Stimulated activated CD8-positive, alpha-beta memory T cell treated with anti-CD3 and anti-CD28 coated beads, Interleukin-12 subunit alpha, Interleukin-12 subunit beta, amount 100 ng/mL, for 24 hours (primary cell): Measurements from ENCODE around the gene SURF6.
"Not testable (repeated sequence)": the region's sequence is repeated elsewhere in the genome, so short reads cannot be mapped to it uniquely, and the experiment has no call there.

Source experiments
- DNase-seq: peaks from one replicate; pipeline ENCODE4 v3.0.0-alpha.2; 2020; ENCODE audit errors: extremely low read depth

SURF6 gene

DNA sequence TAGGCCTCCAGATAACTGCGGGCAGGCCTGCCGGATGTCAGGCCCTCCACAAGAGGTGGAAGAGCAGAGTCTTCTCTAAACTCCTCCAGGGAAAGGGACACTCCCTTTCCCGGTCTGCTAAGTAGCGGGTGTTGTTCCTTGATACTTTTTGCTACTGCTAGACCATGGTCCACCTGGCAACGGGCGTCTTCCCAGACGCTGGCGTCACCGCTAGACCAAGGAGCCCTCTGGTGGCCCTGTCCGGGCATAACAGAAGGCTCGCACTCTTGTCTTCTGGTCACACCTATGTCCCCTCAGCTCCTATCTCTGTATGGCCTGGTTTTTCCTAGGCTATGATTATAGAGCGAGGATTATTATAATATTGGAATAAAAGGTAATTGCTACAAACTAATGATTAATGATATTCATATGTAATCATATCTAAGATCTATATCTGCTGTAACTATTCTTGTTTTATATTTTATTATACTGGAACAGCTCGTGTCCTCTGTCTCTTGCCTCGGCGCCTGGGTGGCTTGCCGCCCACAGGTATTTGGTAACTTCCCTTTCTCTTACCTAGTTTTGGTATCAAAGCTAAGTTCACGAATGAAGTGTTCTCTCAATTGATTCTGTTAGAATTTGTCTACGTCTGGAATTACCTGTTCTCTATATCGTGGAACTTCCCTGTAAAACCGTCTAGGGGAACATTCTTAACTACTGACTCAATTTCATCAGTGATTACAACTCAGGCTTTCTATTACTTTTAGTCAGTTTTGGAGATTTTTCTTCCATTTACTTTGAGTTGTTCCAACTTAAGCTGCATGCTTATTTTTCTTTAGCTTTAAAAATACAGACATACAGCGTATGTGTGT, 6.5 kb downstream of the SURF6 start:
- DNase-seq: not testable (repeated sequence)

DNA sequence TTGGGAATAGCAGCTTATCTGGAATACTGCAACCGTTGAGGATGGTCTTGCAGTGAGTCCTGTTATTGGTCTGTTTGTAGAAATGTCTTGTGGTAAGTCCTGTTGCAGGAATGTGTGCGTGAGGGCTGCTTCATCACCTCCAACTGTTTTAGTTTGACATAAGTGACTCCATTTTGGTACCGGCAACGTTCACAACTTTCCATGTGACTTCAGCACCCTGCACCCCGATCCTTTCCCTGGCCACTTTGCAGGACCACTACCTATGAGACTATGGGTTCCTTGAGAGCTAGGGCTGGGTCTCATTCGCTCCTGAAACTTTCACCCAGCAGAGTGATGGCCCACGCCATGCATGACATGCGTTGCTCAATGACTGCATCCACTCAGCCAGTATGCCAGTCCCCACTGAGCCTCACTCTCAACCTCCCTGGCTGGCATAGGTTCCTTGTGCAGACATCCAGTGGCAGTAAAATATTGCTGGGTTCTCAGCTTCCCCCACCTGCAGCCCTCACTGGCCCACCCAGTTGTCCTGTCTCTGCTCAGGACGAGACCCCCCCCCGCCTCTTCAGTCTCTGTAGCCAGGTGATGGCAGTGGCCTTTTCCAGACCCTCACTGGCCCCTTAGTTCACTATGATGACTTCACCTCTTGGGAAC, 8.0 kb downstream of the SURF6 start:
- no peak for DNase-seq

DNA sequence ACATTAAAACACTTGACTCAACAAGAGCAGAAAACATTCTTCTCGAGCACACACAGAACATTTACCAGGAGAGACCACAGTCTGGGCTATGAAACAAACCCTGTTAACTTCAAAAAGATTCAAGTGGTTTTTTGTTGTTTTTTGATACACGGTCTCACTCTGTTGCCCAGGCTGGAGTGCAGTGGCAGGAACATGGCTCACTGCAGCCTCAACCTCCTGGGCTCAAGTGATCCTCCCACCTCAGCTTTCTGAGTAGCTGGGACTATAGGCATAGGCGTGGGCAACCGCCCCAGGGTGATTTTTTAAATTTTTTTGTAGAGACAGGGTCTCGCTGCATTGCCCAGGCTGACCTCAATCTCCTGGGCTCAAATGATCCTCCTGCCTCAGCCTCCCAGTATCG, 9.0 kb downstream of the SURF6 start:
- DNase-seq: not testable (repeated sequence)

DNA sequence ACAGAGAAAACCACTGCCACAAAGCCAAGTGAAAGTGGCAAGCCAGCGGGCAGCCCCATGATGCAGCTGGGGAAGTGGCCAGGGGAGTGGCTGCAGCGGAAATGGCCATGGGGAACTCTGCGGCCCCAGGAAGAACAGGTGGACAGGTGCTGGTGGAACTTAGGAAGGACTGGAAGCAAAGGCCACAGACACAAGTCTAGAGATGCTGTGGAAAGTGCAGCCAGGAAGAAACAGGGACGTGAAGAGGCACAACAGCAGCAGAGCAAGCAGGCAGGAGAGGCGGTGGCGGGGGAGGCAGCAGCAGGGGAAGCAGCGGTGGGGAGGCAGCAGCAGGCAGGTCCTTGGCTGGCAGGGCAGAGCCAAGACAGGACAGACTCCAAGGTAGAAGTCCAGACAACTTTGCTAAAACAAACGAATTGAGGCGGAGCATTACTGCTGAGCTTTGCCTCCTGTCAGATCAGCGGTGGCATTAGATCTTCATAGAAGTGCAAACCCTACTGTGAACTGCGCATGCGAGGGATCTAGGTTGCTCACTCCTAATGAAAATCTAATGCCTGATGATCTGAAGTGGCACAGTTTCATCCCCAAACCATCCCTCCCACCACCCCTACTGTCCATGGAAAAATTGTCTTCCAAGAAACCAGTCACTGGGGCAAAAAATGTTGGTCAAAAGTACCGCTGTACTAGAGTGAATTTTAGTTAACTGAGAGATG, 11.8 kb downstream of the SURF6 start:
- no peak for DNase-seq

DNA sequence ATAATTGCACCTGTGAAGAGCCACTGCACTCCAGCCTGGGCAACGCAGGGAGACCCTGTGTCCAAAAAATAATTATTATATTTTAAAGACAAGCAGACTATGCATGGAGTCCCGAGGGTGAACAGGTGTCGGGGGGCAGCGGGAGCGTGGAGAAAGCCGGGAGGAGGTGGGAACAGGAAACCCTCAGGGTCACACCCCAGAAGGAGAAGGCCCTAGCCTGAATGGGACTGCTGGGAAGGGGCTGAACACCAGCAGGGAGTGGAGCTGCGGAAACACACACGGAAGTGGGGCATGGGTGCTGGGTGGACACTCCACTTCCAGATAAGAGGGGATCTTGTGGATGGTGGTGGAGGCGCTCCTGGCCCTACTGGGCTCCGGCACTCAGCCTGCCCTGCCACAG, 12.8 kb downstream of the SURF6 start:
- no peak for DNase-seq

DNA sequence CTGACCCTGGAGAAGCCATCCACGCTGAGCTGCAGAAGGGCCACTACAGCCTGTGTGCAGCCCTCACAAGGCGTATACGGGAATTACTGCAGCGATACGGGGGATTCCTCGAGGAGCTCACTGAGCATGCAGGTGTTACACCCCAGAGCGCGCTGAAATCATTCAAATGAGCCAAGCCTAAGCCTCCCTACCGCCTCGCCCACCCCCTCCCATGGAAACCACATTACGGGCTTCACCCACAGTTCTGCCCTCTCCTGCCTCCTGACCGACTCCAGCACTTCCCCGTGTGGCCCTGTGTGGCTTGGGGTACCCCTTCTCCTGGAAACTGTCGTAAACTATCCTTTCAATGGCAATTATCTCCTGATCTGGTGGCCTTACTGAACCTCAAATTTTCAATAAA, 13.3 kb downstream of the SURF6 start:
- DNase-seq: no peak

DNA sequence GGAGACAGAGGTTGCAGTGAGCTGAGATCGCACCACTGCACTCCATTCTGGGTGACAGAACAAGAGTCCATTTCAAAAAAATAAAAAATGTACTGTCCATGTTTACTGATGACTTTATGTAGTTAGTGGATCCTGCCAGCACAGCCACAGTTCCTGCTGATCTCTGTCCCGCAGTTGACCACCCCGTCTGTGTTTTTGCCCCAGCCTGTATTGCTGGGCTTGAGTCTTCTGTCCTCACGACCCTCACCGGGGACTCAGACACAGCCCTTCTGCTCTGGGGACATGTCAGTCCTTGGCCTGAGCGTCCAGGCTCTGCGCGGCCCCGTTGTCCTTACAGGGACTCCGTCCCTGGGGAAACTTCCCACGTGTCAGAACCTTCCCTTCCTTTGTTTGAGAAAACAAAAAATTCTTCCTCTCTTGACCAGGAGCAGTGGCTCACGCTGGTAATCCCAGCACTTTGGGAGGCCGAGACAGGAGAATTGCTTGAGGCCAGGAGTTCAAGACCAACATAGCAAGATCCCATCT, 14.5 kb downstream of the SURF6 start:
- DNase-seq: no peak

DNA sequence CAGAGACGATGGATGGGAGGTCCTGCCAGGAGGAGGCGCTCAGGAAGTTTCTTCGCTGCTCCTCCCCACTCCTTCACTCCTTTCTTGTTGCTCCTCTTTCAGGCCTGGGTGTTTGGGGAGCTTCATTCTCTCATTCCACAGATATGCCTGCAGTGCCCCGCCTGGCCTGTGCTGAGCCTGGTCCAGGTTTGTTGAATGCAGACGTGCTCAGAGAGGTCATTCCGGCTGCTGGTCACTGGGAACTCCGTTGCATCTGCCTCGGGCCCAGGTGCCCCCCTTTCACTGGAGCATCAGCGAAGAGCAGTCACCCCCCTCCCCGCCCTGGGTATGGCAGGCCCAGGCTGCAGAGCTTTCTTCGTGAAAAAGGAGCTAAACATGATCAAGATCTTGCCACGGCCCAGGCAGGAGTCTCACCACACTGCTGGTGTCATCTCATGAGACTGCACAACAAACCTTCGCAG, 15.5 kb downstream of the SURF6 start:
- DNase-seq: no peak

DNA sequence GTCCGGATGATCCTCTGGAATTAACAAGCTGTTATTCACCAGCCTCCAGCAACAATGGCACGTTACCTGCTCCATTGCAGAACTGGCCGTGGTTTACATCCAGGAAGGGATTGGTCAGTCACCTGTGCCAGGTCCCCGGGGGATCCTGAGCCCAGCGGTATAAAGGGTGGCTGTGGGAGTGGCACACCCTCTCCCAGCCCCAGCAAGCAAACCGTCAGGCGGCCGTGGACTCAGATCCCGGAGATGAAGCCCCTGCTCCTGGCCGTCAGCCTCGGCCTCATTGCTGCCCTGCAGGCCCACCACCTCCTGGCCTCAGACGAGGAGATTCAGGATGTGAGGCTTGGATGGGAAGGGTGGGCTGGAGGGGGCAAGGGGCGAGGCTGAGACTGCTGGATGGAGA, 18.4 kb downstream of the SURF6 start:
- DNase-seq: not testable (repeated sequence)

DNA sequence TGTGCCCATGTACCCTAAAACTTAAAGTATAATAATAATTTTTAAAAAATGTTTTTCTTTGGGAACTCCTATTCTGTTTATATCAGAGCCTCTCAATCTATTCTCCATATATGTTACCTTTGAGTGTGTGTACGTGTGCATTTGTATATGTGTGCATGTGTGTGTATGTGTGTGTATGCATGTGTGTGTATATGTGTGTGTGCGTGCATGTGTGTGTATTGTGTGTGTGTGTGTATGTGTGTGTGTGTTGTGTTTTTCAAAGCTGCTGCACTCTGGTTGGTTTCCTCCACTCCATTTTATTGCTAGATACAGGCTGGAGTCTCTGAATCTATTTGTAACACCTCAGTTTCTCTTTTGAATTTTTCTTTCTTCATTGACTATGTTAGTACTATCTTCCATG, 20.0 kb downstream of the SURF6 start:
- no peak for DNase-seq

DNA sequence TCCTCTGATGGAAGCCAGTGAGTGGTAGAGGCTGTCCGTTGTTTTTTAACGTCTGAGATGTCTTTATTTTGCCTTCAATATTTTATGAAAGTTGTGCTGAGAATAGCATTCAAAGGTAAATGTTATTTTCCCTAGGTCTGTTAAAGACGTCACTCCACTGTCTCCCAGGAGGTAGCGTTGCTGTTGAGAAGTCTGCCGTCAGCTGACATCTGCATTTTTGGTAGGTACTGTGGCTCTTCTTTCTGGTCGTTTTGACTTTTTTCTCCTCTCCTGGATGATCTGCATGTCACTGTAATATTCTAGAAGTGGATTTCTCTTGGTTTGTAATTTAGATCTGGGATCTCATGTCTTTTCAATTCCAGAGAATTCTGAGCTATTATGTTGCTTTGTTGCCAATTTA, 26.4 kb downstream of the SURF6 start:
- no peak for DNase-seq

DNA sequence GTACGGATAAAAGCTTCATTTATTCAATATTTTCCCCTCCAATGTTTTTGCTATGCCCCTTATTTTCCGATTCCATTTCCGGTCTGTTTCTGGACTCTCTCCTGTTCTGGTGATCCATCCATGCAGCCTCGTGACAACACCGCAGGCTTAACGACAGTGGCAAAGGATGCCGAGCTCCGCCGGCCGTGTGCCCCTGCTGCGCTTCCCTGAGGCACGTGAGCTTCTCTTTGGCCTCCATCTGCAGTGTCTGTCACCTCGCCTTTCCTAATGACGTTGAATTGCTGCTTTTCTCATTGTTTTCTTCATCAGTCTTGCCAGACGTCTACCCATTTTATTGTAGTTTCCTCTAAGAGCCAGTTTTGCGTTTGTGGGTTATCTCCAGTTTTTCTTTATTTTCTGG, 28.7 kb downstream of the SURF6 start:
- DNase-seq: no peak

DNA sequence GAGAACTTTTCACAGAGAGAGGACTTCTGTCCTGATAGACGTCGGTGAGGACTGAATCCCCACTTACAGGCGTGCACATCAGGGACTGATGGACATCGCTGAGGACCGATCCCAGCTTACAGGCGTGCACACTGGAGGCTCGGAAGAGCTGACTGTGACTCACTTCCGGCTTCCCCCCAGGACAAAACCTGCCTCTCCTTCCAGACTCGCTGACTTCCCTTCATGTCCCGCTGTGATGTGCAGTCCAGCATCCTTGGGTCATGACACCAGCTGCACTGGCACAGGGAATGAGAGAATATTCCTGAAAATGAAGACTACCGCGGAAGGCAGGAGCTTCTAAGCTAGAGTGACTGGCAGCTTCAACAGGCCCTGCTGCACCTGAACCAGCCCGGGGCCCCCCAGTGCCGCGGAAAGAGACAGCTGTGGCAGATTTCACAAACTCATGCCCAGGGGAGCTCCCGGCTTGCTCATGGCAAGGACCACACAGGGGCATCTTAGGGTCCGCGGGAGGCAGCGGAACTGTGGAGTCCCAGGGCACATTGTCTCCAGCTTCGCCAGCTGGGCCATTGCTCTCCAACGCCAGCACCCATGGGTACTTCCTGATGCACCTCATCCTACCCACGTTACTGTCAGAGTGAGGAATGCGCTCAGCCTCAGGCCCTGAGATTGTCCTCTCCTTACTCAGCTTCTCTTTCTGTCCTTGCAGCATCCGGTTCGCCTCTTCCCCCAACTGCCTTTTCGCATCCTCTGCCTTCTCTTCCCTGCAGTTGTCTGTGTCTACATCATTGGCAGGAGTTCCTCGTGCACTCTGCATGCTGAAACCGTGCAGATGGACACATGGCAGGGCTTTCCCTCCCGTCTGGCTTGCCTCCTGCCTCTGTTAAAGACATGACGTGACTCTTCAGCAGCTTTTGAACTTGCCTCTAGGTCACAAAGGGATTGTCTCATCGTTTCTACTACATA, 29.5 kb downstream of the SURF6 start:
- no peak for DNase-seq

DNA sequence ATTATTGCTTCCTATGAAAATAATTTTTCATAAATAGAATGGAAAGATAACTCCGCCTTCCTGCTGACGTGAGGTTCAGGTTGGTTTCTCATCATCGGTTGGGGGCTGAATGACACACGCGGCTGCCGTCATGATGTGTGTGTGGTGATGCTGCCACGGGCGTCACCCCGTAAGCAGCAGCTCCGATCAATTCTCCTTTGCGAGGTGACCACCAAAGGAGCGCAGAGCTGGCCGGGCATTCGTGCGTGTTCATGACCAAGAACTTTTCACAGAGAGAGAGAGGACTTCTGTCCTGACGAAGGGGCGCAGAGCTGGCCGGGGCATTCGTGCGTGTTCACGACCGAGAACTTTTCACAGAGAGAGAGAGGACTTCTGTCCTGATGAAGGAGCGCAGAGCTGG, 30.3 kb downstream of the SURF6 start:
- DNase-seq: no peak

DNA sequence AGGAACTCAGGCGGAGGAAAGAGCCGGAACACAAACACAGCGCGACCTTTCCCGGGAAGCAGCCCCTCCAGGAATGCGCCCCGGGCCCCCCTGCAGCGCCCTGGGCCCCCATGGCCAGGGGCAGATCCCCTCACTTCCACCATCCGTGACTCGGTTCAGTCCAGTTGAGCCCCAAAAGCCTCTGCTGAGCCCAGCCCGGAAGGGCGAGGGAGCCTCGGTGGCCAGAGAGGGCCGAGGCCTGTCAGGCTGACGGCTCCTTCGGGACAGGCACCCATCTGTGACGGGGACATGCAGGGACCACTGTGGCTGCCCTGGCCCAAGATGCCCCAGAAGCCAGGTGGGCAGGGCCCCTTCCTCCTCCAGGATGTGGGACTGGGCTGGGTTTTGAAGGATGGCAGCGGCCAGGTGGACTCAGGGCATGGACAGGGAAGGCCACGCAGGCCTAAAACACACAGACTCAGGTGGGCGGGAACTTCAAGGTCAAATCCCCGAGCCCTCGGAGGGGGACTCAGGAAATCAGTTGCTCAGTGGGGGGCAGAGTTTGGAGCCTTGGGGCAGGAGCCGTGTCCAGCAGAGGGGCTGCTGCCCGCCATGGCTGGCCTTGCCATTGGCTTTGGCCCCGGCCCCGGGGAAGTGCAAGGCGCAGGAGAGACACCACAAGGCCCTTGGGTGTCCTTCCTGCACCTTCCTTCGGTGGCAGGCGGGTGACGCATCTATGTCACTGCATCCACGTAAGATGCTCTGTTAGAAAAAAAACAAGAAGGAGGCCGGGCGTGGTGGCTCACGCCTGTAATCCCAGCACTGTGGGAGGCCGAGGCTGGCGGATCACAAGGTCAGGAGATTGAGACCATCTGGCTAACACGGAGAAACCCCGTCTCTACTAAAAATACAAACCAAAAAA, 31.3 kb downstream of the SURF6 start:
- DNase-seq: no peak

DNA sequence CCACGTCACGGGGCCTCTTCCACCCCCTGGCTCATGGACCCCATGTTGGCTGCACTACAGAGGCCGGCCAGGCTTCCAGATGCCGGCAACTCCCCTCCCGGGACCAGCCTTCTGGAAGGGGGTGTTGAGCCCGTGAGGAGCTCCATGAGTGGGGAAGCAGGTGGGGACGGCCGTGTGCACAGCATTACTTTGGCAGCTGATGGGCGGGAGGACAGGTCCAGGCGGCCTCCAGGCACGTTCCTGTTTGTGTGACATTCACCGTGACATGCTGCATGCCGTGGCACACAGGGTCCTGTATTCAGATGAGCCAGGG, 31.9 kb downstream of the SURF6 start:
- no peak for DNase-seq

DNA sequence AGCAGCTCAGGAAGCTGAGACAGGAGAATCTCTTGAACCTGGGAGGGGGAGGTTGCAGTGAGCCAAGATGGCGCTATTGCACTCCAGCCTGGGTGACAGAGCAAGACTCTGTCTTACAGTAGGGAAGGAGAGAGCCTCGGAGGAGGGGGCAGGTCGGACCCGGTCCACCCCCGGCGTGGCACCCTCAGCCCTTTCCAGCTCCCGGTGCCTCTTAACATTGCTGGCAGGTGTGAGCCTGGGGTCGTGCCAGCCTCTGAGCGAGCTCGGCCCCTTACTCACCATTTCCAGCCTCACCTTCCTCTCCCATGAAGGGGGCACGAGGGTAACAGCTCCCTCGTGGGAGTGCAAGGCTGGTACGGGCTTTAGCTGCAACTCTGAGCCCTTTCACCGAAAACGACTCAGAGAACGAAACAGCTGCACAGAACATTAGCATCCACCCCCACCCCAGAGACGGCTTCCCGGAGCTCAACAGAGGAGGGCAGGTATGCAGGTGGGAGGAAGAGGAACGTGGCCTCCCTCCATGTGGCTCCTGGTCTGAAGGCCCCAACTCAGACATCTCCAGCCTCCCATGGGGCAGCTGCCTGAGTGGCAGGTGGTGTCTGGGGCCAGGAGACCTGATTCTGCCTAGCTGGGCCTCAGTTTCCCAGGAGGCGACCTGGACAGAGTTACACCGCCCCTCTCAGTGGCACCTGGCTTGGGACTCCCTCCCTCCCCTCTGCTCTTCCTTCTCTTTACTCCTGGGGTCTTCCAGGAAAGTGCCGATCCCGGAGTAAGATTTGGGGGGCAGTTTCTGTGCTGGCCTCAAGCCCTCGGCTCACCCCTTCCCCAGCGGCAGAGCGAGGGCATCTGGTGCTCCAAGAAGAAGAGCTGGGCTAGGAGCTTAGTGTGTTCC, 32.5 kb downstream of the SURF6 start:
- no peak for DNase-seq

DNA sequence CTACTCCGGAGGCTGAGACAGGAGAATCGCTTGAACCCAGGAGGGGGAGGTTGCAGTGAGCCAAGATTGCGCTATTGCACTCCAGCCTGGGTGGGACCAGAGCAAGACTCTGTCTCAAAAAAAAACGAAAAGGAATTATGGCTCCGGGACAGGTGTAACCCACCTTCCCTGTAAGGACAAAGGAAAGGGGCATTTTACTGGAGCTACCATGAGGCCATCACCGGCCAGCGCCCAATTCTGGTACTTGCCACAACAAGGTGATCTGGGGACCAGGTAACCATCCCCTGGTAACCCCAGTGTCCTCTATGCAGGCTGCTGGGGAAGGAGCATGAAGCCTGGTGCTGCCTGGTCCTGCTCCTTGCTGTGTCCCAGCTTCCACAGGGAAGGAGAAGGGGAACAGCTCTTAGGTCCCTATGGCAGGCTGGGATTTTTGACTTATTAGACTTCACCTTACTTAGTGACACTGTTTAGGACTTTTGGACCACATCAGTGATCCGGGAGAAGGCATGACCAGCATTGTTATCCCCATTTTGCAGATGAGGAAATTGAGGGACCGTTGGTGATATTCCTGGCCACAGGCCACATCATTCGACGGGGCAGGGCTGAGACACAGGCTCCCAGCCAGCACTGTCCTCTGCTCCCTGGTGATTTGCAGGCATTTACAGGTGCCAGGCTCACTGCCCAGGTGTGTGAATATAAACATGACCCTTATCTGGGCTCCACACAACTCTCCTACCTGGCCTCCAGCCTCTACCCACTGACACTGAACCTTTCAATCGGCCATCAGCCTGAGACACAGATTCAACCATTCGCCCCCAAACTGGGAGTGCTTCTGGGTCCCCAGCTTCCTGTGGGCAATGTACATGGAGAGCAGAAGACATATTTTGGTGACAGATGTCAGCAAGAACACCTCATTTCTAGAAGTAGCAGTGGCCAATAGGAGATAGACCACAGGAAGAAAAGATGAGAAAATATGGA, 34.4 kb downstream of the SURF6 start:
- DNase-seq: no peak
